A673 (cell line): ENCODE results near the gene LUZP1.

Experiments
- EZH2 ChIP-seq: fragments of 200-600 bp; sonication (generic); IDR thresholded peaks from 2 replicates; pipeline ENCODE4 v1.6.1; 2017; ENCODE audit warnings: borderline replicate concordance, low read depth, mild to moderate bottlenecking, mixed read lengths, antibody characterized with exemption, low read length; ENCODE audit not compliant: poor library complexity, severe bottlenecking
- TF ChIP-seq, protein P1 (sequence below): fragments of 300-800, 200-600 bp; sonication (generic); conservative IDR thresholded peaks from 2 replicates; pipeline ENCODE4 v1.5.1; 2017; ENCODE audit warnings: low read depth, mild to moderate bottlenecking, antibody characterized with exemption, low read length, moderate library complexity, mixed read lengths

- TF ChIP-seq, protein P1, sequence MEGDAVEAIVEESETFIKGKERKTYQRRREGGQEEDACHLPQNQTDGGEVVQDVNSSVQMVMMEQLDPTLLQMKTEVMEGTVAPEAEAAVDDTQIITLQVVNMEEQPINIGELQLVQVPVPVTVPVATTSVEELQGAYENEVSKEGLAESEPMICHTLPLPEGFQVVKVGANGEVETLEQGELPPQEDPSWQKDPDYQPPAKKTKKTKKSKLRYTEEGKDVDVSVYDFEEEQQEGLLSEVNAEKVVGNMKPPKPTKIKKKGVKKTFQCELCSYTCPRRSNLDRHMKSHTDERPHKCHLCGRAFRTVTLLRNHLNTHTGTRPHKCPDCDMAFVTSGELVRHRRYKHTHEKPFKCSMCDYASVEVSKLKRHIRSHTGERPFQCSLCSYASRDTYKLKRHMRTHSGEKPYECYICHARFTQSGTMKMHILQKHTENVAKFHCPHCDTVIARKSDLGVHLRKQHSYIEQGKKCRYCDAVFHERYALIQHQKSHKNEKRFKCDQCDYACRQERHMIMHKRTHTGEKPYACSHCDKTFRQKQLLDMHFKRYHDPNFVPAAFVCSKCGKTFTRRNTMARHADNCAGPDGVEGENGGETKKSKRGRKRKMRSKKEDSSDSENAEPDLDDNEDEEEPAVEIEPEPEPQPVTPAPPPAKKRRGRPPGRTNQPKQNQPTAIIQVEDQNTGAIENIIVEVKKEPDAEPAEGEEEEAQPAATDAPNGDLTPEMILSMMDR: no peak
- no peak for TF ChIP-seq EZH2
Measured at GRCh38 chr1:23215751-23216449, 47.2 kb upstream of the LUZP1 start.
